KG1 (cell line): Measurements from ENCODE around the gene XIRP2.

Experiments
- DNase-seq: peaks from one replicate; lab custom pipeline; 2025; lab: John Stamatoyannopoulos, UW

Gene XIRP2

GRCh38 chr2:167293943-167294775 lies 405.9 kb downstream of the XIRP2 start:
- no peak for DNase-seq

- no peak for DNase-seq
These were observed 406.5 kb downstream of the XIRP2 start for GRCh38 chr2:167294776-167295140.

GRCh38 chr2:167297292-167297691 lies 409.0 kb downstream of the XIRP2 start:
- no peak for DNase-seq

GRCh38 chr2:167298017-167298416 lies 409.7 kb downstream of the XIRP2 start:
- DNase-seq: no peak
